Measurements from ENCODE around the gene ZCCHC4.

The ZCCHC4 gene, protein sequence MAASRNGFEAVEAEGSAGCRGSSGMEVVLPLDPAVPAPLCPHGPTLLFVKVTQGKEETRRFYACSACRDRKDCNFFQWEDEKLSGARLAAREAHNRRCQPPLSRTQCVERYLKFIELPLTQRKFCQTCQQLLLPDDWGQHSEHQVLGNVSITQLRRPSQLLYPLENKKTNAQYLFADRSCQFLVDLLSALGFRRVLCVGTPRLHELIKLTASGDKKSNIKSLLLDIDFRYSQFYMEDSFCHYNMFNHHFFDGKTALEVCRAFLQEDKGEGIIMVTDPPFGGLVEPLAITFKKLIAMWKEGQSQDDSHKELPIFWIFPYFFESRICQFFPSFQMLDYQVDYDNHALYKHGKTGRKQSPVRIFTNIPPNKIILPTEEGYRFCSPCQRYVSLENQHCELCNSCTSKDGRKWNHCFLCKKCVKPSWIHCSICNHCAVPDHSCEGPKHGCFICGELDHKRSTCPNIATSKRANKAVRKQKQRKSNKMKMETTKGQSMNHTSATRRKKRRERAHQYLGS

DNA sequence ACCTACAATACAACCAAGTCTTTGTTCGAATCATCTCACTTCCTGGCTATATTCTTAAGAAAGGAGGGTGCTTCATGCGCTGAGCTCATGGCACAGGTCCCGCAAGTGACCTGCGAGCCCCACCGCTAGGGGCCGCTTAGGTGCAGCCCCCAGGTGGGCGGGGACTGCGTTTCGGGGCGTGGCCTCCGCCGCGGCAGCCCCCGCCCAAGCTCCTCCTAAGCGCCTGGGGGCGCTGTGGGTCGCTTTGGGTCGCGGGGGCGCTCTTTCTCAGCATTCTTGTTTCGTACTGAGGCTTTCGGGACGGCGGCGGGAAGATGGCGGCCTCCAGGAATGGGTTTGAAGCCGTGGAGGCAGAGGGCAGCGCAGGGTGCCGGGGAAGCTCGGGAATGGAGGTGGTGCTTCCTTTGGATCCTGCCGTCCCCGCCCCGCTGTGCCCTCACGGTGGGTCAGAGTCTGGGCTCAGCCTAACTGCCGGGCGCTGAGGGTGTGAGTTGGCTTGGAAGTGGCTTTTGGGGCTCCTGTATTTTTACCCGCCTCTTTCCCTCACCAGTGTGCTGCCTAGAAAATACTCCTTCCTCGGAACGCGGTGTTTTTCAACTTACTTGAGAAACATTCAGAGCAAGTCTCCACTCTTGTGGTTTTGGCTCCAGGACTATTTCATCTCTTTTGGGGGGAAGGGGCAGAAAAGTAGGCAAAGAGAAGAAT is at the start of gene ZCCHC4:
TSS of gene ZCCHC4 (plus strand) at position 279 of the 705 bp plus-strand sequence. CDS start at position 315, 36 bp downstream.
- DNase-seq (ENCODE audit: low read depth in 2 of 3, low spot score in 2 of 3): peak; percentile 80 to 83 (median 80)

DNA sequence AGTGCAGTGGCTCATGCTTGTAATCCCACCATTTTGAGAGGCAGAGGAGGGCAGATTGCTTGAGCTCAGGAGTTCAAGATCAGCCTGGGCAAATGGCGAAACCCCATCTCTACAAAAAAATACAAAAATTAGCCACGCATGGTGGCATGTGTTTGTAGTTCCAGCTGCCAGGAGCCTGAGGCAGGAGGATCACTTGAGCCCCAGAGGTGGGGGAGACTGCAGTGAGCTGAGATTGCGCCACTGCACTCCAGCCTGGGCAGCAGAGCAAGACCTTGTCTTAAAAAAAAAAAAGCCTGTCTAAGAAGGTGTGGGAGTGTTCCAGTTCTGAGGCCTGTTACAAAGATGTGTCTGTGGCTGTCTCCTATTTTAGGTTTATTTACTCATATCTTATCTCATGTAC is 40.7 kb upstream of the ZCCHC4 start:
- no peak for DNase-seq (ENCODE audit: low read depth in 2 of 3, low spot score in 2 of 3)

DNA sequence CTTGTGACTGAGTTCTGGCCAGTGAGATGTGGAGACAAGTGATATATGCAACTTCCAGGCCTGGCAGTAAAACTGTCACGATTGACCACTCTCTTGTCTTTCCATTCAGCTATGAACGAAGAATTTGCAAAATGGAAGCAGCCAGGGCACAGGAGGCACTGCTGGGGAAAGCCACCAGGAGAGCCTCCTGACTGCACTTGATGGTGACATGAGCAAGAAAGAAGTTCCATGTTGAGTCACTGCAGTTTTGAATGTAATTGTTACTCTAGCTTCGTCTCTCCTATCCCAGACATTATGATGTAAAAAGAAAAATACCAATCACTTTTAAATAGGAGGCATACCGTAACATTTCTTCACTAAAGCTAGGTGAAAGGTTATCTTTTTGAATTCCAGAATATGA is 32.4 kb upstream of the ZCCHC4 start:
- no peak for DNase-seq (ENCODE audit: low read depth in 2 of 3, low spot score in 2 of 3)

DNA sequence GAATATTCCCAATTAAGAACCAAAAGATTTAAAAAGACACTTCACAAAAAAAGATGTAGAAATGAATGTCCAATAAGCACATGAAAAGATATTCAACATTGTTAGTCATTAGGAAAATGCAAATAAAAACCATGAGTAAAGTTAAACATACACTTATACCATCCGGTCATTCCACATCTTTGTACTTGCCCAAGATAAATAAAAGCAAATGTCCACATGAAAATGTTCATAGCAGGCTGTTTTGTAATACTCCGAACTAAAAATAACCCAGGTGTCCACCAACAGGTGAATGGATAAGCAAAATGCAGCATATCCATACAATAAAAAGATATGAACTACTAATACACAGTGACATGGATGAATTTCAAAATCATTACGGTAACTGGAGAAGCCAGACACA is 28.6 kb upstream of the ZCCHC4 start:
- DNase-seq (ENCODE audit: low read depth in 2 of 3, low spot score in 2 of 3): no peak

DNA sequence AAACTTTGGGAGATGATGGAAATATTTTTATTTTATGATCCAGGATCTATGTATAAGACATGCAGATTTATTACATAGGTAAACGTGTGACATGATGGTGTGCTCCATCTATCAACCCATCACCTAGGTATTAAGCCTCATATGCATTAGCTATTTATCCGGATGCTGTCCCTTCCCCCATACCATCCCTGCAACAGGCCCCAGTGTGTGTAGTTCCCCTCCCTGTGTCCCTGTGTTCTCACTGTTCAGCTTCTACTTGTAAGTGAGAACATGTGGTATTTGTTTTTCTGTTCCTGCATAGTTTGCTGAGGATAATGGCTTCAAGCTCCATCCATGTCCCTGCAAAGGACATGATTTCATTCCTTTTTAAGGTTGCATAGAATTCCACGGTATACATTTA is 28.1 kb upstream of the ZCCHC4 start:
- no peak for DNase-seq (ENCODE audit: low read depth in 2 of 3, low spot score in 2 of 3)

DNA sequence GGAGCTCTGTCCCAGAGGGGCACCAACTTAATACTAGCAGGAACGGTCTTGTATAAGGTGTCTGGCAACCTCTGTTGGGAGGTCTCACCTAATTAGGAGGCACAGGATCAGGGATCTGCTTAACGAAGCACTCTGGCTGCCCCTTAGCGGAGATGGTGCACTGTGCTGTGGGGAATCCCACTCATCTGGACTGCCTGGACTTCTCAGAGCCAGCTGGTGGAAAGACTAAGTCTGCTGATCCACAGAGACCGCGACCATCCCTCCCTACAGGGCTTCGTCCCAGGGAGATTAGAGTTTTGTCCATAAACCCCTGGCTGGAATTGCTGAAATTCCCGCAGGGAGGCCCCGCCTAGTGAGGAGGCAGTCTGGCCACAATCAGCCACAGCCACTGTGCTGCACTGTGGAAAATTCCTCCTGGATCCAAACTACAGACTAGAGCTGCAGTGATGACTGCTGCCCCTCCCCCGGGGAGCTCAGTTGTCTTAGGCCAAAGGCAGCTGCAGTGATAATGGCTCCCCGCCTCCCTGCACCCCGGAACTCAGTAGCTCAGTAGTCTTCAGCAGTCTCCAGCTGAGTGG is 22.0 kb upstream of the ZCCHC4 start:
- DNase-seq (ENCODE audit: low read depth in 2 of 3, low spot score in 2 of 3): no peak

DNA sequence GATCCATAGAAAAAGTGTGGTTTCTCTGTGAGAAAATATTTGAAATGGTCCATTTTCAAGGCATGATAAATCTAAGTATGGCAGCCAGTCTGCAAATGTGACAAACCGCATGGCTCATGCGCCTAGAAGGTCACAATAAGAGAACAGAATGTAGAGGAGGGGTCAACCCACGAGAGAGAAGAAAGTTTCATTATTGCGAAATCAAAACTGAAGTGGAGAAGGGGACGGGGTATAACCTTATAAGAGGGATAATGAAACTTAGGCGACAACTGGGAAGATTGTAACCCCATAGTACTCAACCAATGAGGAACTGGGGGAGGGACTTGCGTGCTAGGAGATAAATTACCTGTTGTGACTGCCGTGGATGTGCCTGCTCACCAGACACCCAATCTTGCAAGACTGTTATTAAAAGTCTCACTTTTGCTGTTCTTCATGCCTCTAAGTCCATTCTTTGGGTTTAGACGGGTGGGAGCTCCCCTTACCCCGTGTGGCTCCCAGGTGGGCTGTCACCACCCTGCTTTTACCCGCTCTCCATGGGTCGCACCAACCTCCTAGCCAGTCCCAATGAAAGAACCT is 21.3 kb upstream of the ZCCHC4 start:
- no peak for DNase-seq (ENCODE audit: low read depth in 2 of 3, low spot score in 2 of 3)

DNA sequence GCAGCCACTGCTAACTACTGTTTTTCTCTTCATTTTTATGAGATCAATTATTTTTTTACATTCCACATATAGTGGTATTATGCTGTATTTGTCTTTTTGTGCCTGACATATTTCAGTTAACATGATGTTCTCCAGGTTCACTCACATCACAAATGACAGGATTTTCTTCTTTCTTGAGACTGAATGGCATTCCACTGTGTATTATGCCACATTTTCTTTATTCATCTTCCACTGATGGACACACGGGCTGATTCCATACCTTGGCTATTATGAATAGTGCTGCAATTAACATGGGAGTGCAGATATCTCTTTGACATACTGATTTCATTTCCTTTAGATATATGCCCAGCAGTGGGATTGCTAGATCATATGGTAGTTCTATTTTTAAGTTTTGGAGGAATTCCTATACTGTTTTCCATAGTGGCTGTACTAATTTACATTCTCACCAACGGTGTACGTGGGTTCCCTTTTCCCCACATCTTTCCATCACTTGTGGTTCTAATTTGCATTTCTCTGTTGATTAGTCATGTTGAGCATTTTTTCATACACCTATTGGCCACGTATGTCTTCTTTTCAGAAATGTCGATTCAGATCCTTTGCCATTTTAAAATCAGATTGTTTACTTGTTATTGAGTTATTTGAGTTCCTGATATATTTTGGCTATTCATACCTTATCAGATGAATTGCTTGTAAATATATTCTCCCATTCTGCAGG is 14.9 kb upstream of the ZCCHC4 start:
- DNase-seq (ENCODE audit: low read depth in 2 of 3, low spot score in 2 of 3): no peak

DNA sequence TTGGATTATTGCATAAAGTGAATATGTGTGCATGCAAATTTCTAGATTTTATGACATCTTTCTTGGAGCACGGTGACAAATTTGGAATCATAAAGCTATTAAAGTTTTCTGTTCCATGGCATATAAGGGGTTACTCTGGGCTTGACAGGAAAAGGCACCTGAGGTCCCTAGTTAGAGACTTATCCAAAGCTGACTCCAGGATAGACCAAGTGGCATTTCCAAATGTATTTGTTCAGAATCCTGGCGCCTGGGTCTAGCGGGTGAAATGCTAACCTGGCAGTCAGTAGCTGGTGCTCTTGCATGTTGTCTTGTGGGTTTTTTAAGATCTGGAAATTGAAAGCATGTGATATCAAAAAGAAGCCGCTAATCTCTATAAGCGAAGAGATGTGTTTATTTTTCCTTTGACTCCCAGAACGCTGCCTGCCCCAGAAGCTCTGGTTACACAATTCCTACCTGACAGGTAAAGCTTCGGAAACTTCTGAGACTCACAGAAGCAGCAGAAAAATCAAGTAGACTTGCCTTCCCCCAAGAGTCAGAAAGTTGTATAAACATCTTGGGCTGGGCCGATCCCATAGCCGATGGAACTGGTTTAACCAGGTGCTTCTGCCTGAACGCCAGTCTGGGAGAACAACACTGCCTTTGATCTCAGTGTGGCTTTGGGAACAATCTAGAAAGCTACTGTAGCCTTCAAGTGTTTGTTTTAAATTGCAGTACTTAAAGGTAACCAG is 12.9 kb upstream of the ZCCHC4 start:
- no peak for DNase-seq (ENCODE audit: low read depth in 2 of 3, low spot score in 2 of 3)

DNA sequence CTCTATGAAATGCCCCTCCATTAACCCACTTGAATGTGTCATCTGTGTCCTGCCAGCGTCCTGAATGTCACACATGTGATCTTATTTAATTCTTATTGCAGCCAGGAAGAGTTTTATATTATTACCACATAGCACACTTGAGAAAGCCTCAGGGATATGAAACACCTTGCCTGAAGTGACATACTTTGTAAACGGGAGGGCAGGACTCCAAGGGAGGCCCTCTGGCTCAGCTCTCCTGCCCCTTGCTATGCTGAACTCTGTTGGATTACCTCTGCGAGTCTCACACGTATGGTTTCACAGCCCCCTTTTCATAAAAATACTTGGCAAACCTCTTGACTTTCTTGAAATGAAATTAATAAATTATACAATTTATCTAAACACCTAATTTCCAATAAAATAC is 11.1 kb upstream of the ZCCHC4 start:
- DNase-seq (ENCODE audit: low read depth in 2 of 3, low spot score in 2 of 3): no peak

DNA sequence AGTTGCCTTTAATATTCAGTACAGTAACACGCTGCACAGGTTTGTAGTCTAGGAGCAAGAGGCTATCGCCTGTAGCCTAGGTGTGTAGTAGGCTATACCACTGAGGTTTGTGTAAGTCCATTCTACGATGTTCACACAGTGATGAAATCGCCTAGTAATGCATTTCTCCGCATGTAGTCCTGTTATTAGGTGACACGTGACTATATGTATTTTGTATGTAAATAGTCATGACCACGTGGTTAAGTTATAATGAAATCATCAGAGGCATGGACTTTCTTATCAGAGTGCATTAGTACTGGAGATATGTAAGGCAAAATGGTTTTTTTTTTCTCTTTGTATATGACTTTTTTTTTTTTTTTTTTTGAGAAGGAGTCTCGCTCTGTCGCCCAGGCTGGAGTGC is 9.9 kb upstream of the ZCCHC4 start:
- no peak for DNase-seq (ENCODE audit: low read depth in 2 of 3, low spot score in 2 of 3)

DNA sequence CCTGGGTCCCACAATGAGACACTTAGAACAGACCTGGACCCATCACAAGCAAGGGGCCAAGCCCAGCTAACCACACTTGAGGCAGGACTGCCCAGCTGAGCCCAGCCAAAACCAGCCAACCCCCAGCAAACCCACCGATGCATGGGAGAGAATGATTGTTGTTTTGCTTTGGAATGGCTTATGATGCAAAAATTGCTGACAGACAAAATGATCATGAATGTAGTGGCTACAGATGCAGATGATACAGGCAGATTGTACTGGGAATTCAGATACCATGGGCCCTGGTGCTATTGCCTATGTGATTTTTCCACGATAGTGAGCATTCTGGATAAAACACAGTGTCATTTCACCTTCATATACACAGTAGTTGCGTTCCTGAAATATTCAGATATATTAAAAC is 9.0 kb upstream of the ZCCHC4 start:
- no peak for DNase-seq (ENCODE audit: low read depth in 2 of 3, low spot score in 2 of 3)

DNA sequence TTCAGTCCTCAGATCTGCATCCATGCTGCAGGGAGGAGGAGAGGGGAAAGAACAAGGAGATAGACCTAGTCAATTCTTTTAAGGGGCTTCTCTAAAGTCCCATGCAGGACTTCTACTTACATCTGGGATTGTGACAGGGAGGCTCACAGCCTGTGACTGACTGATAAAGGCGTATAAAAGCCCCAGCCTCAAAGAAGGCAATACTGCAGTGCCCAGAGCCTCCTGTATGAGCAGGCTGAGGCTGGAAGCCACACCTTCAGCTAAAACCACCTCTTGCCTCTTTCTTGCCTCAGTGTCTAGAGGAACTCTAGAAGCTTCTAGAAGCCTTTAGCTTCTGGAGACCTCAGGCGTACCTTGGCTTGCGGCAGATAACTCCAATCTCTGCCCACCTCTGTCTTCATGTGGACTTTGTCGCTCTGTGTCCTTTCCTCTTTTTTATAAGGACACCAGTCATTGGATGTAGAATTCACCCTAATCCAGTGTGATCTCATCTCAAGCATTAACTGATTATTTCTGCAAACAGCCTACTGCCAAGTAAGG is 6.0 kb upstream of the ZCCHC4 start:
- no peak for DNase-seq (ENCODE audit: low read depth in 2 of 3, low spot score in 2 of 3)

DNA sequence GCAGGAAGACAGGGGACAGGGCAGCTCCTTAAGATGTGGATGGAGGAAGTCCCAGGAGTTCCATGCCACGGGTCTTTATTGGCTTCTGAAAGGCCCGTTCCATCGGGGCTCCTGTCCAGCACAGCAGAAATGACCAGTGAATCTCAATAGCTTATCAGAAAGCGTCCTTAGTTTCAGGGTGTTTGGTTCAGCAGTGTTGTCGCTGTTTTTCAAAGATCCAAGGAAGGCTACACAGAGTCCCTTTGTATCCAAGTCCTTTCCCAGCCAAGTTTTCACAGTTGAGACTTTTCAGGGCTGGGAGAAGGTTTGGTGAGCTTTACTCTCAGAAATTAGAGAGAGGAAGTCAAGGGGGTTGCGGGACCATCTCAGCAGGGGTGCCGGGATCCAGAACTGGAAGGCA is 5.0 kb upstream of the ZCCHC4 start:
- no peak for DNase-seq (ENCODE audit: low read depth in 2 of 3, low spot score in 2 of 3)

DNA sequence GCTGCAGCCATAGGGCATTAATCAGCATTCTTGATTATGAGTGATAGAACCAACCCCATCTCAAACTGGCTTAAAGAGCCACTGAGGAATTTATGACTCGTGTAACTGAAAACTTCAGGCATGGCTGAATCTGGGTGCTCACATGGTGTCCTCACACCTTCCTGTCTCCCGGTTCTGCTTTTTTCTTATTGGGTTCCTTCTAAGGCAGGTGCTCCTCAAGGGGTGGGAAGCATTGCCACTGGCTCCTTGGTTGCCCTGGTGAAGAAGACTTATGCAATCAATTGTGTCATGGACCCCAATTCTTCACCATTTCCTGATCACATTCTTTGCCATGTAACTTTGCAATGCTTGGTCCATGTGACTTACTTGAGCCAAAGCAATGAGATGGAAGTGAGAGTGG is 4.3 kb upstream of the ZCCHC4 start:
- DNase-seq (ENCODE audit: low read depth in 2 of 3, low spot score in 2 of 3): no peak

DNA sequence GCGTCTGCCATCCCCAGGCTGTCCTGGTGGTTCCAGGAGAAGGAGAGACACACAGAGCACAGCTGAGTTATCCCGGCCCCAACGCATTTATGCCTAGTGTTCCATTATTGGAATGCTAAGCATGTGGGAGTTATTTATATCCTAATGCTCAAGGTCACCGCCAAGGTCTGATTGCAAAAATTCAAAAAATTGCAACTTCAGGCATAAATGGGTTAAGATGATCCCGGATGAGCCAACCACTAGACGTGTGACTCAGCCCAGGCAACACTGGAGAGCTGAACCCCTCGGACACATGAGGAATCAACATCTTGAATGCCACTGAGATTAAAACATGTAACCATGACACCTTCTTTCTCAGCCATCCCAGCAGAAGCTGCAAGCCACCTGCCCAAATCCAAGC is 3.8 kb upstream of the ZCCHC4 start:
- DNase-seq (ENCODE audit: low read depth in 2 of 3, low spot score in 2 of 3): no peak

DNA sequence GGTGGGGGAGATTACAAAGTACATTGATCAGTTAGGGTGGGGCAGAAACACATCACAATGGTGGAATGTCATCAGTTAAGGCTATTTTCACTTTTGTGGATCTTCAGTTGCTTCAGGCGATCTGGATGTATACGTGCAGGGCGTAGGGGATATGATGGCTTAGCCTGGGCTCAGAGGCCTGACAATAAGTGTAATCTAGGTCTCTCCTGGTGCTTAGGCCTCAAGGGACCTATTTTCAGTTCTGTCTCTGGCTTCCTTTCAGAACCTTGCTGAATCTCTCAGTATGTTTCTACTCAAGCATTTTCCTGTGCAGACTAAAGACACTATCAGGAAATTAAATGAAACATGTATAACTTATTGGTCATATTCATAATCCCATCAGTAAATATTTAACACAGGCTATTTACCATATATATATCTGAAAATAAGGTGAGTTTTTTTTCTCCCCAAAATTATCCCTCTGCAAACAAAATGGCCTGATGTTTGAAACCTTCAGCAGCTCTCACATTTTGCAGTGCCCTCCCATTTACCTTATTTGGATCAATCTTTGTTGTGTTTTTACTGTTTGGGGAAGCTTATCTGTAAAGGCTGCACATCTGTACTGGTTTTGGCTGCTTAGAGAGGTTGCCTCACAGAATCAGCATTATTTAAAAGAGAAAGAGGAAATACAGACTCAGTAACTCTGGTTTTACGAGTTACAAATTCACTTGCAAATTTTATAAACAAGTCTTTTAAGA is 2.3 kb upstream of the ZCCHC4 start:
- no peak for DNase-seq (ENCODE audit: low read depth in 2 of 3, low spot score in 2 of 3)

DNA sequence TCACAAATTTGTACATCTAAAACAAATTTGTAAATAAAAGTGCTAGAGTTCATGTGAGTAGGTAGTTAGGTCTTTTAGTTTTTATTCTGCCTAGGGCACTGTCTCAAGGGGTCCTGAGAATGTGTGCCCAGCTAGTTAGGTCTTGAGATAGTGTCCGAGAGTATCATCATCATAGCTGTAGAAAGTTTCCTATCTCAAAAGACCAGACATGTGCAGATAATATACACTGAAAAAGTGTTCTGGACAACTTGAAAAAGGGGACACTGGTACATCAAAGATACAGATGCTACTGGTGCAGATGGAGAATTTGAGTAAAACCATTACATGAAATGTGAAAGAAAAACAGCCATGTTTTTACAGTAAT is 1.8 kb upstream of the ZCCHC4 start:
- no peak for DNase-seq (ENCODE audit: low read depth in 2 of 3, low spot score in 2 of 3)

DNA sequence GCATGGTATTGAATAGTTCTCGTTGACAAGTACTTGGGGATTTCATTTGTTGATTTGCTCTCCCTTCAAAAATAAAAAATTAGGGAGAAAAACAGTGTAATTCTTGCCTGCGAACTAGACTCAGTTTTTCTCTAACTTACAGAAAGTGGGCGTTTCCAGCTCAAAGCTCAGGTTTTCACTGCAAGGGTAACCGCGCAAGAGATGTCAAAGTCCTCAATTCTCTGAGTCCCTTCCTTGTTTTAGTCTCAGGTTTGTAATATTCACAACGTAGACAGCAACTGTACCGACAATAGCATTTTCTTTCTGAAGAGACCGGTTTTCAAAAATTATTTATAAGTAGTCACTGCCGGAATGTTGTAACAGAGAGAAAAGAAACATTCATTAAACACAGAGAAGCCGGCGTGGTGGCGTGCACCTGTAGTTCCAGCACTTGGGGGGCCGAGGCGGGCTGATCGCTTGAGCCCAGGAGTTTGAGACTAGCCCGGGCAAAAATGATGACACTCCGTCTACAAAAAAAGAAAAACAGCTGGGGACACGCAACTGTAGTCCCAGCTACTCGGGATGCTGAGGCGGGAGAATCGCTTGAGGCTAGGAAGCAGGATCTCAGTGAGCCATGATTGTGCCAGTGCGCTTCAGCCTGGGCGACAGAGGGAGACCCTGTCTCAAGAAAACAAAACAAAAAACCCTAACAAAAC is 774 bp downstream of the ZCCHC4 start:
- no peak for DNase-seq (ENCODE audit: low read depth in 2 of 3, low spot score in 2 of 3)

Measured in activated CD8-positive, alpha-beta memory T cell treated with anti-CD3 and anti-CD28 coated beads for 48 hours (primary cell).